Activated CD8-positive, alpha-beta memory T cell treated with anti-CD3 and anti-CD28 coated beads for 36 hours (primary cell): ENCODE results near the gene CCDC57. TPM values are rescaled to one million over a fixed set of nuclear protein-coding genes. Genes with fewer than 3 reads are reported as not detected.
"Not testable (repeated sequence)": the region's sequence is repeated elsewhere in the genome, so short reads cannot be mapped to it uniquely, and the experiment has no call there.

Experiments
- CTCF ChIA-PET: fragments of 350-600 bp; sonication (Branson Sonifier 250); formaldehyde crosslinking; loops from one replicate; lab custom pipeline; 2021; ENCODE audit warnings: antibody characterized with exemption; lab: Charles Lee
- POLR2A ChIA-PET: fragments of 350-600 bp; sonication (Branson Sonifier 250); formaldehyde crosslinking; loops from one replicate; lab custom pipeline; 2021; ENCODE audit warnings: antibody characterized with exemption; lab: Charles Lee
- total RNA-seq, 2 experiments: library from RNA; stranded (reverse); gene quantifications; one replicate each; pipeline ENCODE4 v1.2.3, GENCODE V29; 2021

Gene CCDC57
- total RNA-seq, 2 experiments from 2014 or later: 69.8 to 73.0 TPM

GRCh38 chr17:82177761-82178498 lies 34.7 kb downstream of the CCDC57 start:
- CTCF ChIA-PET: no interaction called here
- POLR2A ChIA-PET: no interaction called here

DNA sequence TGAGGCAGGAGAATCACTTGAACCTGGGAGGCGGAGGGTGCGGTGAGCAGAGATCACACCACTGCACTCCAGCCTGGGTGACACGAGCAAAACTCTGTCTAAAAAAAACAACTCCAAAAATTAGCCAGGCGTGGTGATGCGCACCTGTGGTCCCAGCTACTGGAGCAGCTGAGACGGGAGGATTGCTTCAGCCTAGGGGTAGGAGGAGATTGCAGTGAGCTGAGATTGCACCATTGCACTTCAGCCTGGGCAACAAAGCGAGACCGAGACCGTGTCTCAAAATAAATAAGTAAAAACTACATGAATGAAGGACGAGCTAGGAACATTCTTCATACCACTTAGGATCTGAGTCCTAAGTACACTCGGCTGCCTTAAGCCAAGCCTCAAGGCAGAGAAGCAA lies 35.4 kb downstream of the CCDC57 start:
- ChIA-PET POLR2A (no interaction called here), CTCF (no interaction called here)

GRCh38 chr17:82175951-82176350 lies 36.7 kb downstream of the CCDC57 start:
- POLR2A ChIA-PET: no interaction called here
- CTCF ChIA-PET: no interaction called here

- POLR2A ChIA-PET: no interaction called here
These were observed 37.4 kb downstream of the CCDC57 start for GRCh38 chr17:82175201-82175600.

GRCh38 chr17:82174042-82174857 lies 38.4 kb downstream of the CCDC57 start:
- CTCF ChIA-PET, POLR2A ChIA-PET: not testable (repeated sequence)

More at GRCh38 chr17:82175201-82175600, 37.4 kb downstream of the CCDC57 start:
- CTCF ChIA-PET: no interaction called here

GRCh38 chr17:82173351-82174041 lies 39.1 kb downstream of the CCDC57 start:
- ChIA-PET CTCF (interaction anchor here (0.6 kb wide), 1 partner anchor 415 kb away, joined by 4 read pairs; no protein-coding TSS in a partner anchor), POLR2A (no interaction called here)

GRCh38 chr17:82172486-82173160 lies 40.0 kb downstream of the CCDC57 start:
- CTCF ChIA-PET: interaction anchor here (0.6 kb wide), 1 partner anchor 416 kb away, joined by 4 read pairs; no protein-coding TSS in a partner anchor
- POLR2A ChIA-PET: no interaction called here

- POLR2A ChIA-PET: no interaction called here
- CTCF ChIA-PET: no interaction called here
These were observed 40.8 kb downstream of the CCDC57 start for GRCh38 chr17:82171750-82172375.

DNA sequence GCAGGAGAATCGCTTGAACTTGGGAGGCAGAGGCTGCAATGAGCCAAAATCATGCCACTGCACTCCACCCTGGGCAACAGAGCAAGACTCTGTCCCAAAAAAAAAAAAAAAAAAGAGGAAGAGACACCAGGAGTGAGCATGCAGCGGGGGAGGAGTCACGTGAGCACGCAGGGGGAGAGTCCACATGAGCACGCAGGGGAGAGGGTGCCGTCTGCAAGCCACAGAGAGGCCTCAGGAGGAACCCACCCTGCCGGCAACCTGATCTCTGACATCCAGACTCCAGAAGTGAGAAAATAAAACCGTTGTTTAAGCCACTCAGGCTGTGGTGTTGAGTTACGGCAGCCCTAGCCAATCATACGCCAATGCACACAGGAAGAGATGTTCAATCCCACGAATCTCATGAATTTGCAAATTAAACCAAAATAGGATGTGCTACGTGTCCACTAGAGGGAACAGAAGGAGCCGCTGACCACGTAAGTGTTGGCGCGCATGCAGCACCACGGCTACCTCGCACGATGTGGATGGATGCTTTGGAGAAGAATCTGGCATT lies 42.2 kb downstream of the CCDC57 start:
- POLR2A ChIA-PET: no interaction called here
- CTCF ChIA-PET: no interaction called here

DNA sequence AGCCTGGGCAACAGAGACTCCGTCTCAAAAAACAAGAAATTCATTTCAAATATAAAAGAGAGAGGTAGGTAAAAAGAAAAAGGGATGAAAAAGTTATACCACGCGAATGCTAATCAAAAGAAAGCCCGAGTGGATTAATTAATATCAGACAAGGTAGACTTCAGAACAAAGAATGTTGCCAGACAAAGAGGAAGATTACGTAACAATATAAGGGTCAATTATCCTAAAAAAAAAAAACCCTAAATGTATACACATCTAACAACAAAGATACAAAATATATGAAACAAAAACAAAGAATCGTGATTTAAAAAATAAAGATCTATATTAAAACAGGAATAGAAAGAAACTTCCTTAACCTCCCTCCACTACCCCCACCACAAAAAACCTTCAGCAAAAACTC lies 44.1 kb downstream of the CCDC57 start:
- POLR2A ChIA-PET: no interaction called here
- CTCF ChIA-PET: interaction anchor here (1.0 kb wide), 1 partner anchor 15 kb away, joined by 3 read pairs; no protein-coding TSS in a partner anchor

DNA sequence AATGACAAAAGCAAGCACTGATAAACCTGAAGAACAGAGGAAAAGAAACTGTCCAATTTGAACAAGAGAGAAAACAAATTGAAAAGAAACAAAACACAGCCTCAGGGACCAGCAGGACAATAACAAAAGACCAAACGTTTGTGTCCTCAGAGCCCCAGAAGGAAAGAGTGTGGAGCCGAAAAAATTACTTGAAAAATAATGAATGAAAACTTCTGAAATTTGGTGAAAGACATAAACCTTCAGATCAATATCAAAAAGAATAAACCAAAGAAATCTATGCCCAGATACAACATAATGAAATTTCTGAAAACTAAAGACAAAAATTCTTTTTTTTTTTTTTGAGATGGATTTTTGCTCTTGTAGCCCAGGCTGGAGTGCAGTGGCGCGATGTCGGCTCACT lies 45.6 kb downstream of the CCDC57 start:
- POLR2A ChIA-PET: interaction anchor here (0.6 kb wide), 1 partner anchor 29 kb away, joined by 3 read pairs; no protein-coding TSS in a partner anchor
- CTCF ChIA-PET: no interaction called here

DNA sequence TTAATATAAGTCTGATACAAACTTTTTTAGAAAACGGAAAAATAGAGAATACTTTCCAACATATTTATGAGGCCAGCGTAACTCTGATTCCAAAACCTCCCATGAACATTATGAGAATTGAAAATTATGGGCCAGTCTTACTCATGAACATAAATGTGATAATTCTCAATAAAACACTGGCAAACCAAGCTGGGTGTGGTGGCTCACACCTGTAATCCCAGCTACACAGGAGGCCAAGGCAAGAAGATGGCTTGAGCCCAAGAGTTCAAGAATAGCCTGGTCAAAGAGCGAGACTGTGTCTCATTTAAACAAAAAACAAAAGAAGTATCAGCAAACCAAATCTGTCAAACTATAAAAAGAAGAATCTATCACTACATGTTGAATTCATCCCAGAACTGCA lies 47.8 kb downstream of the CCDC57 start:
- CTCF ChIA-PET: interaction anchor here (1.1 kb wide), 1 partner anchor 135 kb away, joined by 4 read pairs; no protein-coding TSS in a partner anchor
- POLR2A ChIA-PET: no interaction called here

DNA sequence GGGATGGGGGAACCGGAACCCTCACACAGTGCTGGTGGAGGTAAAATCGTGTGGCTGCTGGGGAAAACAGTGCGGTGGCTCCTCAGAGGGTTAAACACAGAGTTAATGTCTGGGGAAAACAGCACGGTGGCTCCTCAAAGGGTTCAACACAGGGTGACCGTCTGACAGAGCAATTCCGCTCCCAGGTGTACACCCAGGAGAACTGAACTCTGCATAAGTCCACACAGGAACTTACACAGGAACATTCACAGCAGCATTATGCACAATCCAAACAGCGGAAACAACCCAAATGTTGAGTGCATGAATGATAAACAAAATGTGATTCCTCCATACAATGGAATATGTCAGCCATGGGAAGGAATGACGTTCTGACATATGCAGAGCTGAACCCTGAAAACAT lies 51.4 kb downstream of the CCDC57 start:
- ChIA-PET CTCF (no interaction called here), POLR2A (no interaction called here)

DNA sequence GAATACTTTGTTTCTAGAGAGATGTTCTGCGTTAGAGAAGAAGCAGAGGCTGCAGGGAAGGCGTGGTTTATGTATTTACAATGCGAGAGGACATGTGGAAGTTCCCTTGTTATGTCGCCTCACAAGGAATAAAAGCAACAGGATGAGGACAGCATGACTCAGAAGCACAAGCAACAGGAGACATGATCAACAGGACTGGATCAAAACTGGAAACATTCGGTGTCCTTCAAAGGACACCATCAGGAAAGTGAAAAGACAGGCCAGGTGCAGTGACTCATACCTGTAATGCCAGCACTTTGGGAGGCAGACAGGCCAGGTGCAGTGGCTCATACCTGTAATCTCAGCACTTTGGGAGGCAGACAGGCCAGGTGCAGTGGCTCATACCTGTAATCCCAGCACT lies 52.6 kb downstream of the CCDC57 start:
- POLR2A ChIA-PET: no interaction called here
- CTCF ChIA-PET: no interaction called here

DNA sequence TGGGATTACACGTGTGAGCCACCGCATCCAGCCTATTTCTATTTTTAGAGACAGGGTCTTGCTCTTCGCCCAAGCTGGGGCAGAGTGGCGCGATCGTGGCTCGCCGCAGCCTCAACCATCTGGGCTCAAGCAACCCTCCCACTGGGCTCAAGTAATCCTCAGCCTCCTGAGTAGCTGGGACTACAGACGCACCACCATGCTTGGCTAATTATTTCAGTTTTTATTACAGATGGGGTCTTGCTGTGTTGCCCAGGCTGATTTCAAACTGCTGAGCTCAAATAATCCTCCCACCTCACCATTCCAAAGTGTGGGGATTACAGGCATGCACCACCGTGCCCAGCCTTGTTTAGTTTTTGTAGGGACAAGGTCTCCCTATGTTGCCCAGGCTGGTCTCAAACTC lies 53.8 kb downstream of the CCDC57 start:
- ChIA-PET CTCF (interaction anchor here (1.0 kb wide), 1 partner anchor 128 kb away, joined by 4 read pairs; no protein-coding TSS in a partner anchor), POLR2A (no interaction called here)

- ChIA-PET CTCF (interaction anchor here (0.8 to 1.2 kb wide), 3 partner anchors 127 to 197 kb away, joined by 4 to 5 read pairs (median 5); partner anchors contain the start of gene NOTUM), POLR2A (no interaction called here)
These were observed 55.3 kb downstream of the CCDC57 start for GRCh38 chr17:82157046-82158035.

- CTCF ChIA-PET: interaction anchor here (1.0 to 1.6 kb wide), 2 partner anchors 15 to 127 kb away, joined by 3 to 4 read pairs; no protein-coding TSS in a partner anchor
- POLR2A ChIA-PET: no interaction called here
These were observed 56.2 kb downstream of the CCDC57 start for GRCh38 chr17:82156284-82156925.
